T-helper 2 cell (primary cell): ENCODE data around the gene ATAD3A.

Experiments
- DNase-seq, 5 experiments: peaks; one replicate each; pipeline versions ENCODE4 v3.0.0 to v3.0.0-alpha.2; 2012 to 2022

ATAD3A gene

DNA sequence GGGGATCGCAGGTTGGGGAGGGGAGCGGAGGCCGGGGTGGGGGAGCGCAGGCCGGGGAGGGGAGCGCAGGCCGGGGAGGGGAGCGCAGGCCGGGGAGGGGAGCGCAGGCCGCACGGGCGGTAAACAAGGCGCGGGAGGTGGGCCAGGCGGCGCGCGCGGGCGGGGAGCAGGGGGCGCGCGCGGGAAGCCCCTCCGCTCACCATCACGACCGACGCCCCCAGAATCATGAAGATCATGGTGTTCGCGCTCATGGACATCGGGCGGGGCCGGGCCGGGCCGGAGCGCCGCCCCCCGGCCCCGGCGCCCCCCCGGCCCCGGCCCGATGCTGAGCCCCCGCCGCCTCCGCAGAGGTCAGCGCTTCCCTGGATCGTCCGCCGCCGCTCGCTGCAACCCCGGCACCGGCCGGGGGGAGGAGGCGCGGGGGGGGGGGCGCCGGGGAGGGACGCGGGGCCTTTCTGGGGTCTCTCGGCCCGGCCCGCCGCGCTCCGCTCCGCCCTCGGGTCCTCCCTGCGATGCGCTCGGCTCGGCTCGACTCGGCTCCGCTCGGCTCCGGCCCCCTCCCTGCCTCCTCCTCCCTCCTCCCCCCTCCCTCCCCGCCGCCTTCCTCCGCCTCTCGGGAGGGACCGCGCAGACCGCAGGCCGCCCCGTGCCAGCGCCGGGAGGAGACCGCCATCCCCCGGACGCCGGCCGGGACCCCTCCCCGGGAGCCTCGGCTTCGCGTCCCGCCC is 28.3 kb downstream of the ATAD3A start, which contains the start of gene TMEM240:
Gene TMEM240, minus strand, starts transcription at position 535 of the 728 bp plus-strand sequence. Its CDS starts 278 bp downstream, at position 257.
- peak in 4 of 5 experiments; percentile 19 to 69 (median 30) for DNase-seq

DNA sequence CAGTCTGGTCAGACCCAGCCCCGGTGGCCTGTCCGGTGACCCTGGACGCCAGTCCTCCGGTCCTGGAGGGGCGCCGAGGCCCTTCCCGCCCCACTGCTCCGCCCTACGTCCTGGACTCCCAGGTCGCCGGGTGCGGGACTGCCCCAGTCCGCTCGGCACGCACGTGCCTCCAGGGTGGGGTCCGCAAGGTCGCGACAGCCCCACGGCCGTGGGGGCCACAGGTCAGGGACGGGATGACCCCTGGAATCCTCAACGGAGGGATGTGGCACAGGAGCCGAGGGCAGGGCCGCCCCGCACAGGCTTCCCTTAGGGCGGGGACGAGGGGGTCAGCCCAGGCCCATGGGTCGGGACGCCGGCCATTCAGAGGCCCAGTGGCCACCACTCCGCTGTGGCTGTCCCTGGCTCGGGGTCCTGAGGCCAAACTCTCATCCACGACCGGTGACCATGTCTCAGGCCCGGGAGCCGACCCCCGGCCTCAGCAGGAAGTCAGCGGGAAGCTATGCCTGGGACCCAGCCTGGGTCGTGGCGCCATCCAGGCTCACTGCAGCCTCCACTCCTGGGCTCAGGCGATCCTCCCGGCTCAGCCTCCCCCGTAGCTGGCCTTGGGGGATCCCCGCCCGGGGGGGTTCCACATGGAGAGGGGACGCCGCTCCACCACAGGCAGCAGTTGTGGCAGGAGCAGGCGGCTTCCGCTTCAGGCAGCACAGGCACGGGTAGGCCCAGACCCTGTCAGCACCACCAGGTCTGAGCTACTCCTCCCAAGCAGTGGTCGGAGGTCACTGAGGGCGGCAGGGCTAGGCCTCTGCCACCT is 29.1 kb downstream of the ATAD3A start:
- no peak for DNase-seq

DNA sequence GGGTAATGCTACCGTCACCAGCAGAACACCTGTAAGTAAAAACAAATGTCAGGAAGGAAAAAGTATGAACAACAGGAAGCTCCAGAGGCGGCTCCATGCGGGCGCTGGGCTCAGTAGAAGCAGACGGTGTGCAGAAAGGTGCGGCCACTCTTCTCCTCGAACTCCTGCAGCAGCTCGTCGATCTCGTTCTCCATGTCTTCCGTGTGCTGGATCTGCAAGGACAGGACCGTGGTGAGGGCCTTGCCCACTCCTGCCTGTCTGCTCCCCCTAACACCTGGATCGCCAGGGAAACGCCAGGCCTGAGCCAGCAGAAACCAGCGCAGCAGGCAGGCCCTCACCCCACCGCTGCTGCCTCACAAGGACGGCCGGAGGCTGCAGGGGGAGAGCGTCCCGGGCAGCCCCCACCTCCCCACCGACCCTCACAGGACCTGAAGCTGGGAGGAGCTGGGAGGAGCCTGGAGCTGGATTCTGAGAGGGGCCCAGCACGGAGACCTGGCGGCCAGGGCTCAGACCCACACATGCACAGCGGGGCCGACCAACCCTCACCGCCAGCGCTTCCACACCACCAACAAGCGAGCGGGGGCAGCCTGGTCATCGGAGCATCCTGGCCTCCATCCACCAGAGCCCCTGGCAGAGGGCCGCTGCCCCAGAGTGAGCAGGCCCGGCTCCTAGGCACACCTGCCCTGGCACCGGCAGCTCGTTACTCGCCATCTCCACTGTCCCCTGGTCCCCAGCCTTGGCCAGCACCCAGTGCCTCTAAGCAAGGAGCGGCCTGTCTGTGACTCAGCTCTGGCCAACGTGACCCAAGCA is 30.2 kb downstream of the ATAD3A start:
- DNase-seq = no peak

DNA sequence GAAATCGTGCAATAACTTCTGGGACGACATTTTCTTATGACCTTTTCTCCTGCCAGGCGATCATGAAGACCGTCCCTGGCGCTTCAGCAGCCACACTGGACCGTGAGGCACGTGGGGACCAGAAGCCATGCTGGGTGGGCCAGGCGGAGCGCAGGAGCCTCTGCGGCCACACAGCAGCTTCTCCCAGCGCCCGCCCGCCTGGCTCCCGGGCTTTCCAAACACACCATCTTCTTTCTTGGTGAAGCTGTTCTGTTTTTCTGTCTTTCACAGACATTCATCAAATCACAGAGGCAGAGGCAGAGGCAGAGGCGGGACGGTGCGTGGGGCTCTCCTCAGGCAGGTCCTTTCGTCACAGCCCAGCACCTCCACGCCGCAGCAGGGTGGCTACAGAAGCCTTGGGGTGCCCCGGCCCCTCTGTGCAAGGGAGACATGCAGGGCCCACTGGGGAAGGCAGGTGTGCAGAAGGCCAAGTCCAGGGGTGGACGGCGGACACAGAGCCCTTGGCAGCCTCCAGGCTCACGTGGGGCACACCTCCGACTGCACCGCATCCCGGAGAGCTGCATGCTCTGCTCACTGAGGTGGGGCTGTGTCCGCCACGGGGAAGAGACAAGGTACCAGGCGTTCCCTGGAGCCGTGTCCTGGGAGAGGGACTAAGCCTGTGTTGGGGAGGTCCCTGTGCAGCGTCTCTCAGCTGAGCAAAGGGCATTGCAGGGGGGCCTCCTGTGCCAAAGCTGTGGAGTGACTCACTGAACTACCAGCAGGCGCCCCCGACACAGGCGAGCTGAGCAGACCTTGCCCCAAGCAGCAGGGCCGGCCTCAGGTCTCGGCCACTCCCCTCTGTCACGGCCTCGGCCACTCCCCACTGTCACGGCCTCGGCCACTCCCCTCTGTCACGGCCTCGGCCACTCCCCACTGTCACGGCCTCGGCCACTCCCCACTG is 31.1 kb downstream of the ATAD3A start:
- no peak for DNase-seq

DNA sequence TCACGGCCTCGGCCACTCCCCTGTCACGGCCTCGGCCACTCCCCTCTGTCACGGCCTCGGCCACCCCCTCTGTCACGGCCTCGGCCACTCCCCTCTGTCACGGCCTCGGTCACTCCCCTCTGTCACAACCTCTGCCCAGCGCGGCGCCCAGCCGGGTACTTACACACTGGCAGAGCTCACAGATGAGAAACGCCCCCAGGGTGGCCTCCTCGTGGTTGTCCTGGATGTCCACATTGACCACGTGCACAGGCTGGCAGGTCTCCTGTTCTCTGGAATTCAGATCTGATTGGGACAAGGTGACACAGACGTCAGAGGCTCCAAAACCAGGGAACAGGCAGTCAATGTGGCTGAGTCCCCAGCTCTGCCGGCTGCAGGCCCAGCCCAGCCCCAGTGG is 31.7 kb downstream of the ATAD3A start:
- no peak for DNase-seq

DNA sequence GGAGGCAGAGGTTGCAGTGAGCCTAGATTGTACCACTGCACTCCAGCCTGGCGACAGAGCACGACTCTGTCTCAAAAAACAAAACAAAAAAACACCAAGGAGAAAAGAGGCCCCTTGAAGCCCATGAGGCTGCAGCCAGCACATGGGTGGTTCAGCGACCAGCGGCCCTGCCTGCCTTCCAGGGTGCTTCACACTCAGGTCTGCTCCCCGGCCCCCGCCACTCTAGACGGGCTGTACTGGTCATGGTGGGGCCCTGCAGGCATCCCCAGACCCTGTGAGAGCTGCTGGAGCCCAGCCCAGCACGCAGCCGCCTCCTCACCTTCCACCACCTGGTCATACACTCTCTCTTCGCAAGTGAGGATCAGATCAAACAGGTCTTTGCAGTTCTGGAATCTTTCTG is 32.6 kb downstream of the ATAD3A start:
- no peak for DNase-seq

DNA sequence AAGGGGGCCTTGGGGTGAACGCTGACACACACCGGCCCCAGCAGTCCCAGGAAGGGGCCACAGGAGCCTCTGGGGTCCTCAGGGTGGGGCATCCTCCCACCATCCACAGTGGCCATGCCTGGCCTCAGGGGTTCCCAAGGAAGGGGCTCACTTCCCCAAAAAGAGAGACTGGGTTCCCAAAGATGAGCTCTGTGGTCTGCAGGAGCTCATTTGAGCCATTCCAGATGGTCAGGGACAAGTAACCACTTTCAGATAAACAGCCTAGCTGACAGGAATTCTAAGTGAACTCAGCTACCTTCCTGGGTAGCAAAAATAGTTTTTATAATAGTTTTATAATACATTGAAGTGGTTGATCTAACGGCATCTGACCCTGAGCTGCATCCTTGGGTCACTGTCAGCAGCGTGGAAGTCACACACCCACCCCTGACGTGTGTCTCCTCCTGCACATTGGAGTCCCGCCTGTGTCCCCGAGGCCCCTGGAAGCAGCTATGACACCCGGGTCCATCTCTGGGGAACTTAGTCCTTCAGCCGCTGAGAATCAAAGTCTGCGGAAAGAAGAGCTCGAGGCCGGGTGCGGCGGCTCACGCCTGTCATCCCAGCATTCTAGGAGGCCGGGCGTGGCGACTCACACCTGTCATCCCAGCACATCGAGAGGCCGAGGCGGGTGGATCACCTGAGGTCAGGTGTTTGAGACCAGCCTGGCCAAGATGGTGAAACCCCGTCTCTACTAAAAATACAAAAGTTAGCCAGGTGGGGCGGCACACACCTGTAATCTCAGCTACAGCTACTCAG is 34.2 kb downstream of the ATAD3A start:
- no peak for DNase-seq

DNA sequence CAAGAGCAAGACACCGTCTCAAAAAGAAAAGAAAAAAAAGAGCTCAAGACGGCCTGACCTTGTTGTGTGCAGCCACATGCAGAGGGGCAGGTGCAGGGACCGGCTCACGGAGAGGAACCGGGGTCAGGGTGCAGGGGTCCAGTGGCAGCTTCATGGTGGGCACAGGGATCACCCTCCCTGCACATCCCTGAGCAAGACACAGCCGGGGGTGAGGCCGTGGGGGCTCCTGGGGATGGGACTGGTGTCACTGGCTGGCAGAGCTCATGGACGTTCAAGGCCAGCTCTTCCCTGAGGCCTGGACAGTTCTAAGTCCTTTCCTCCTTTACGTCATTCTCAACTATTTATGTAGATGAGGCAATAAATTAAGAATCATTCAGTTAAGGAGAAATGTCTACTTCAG is 35.0 kb downstream of the ATAD3A start:
- no peak for DNase-seq

DNA sequence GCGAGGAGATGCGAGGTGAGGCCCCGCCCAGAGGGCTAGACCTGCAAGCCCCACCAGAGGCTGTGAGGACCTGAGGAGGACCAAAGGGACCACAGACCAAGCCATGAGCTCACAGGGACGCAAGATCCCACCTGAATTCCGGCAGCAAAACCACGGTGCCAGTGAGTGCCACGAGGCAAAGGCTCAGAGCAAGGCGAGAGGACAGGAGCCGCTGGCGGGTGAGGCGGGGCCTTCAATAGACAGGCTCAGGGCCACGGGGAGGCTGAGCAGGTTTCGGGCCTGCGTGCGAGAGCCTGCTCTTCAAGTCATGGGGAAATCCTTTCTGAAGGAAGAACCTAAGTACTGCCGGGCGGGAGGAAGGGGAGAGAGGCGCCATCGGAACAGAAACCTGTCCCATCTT is 35.5 kb downstream of the ATAD3A start:
- DNase-seq = no peak

DNA sequence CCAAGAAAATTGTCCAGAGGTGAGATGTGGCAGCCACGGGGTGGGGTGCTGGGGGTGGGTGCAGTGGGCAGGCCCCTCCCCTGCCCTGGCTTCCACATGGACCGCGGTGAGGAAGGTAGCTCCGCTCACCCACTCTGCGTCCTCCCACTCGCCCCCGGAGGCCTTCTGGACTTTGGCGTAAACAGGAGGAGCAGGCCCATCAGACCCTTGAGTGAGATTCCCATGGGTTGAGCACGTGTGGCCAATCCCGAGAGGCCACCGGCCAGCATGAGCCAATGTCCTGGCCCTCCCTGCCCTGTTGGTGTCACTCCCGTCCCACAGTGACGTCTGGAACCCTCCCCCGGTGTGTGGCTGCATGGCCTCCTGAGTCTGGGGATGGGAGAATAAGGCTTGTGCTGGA is 36.6 kb downstream of the ATAD3A start:
- no peak for DNase-seq

DNA sequence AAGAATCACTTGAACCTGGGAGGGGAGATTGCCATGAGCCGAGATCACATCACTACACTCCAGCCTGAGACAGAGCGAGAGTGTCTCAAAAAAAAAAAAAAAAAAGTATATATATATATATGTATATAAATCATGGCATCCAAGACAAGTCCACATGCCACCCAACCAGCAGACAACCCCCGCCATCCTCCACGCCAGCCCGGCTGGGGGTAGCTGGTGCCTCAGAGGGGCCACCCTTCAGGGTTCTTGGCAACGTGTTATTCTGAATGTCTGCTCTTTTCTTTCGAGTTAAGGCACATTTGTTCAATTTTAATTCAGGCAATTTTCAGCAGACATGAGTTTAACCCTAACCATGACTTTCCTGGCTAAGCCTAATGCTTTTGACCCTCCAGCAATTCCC is 38.1 kb downstream of the ATAD3A start:
- DNase-seq = no peak

DNA sequence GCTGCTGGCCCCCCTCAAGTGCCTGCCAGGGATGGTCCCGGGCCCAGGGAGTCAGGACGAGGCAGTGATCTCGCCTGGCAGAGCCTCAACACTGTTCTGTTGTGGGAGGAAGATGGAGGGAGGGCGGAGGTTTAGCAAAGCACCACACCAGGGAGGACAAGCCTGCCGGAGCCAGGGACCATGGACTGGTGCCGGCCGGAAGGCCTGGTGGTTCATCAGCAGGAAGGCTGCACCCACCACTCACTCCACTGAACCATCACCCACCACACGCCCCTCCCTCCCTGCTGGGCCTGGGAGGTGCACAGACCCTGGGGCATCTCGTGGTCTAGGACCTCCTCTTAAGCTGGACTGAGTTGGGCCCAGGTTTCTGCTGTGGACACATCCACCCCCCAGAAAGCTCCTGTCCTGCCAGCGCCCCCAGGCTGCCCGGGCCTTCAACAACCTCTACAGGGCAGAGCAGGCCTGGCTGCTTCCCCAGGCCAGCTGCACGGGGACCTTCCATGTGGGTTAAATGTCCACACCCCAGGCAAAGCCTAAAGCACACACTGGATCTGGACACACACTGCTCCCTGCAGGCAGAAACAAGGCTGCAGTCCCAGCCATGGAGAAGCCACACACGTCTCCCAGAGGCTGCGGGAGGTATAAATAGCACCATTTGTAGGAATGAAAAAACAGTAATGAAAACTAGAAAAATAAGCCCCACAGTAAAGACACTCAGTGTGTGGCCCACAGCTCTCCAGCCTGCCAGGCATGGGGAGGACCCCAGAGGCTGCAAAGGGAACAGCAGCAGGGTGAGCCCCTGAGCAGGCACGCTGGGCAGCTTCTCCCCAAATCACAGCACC is 38.9 kb downstream of the ATAD3A start:
- no peak for DNase-seq

DNA sequence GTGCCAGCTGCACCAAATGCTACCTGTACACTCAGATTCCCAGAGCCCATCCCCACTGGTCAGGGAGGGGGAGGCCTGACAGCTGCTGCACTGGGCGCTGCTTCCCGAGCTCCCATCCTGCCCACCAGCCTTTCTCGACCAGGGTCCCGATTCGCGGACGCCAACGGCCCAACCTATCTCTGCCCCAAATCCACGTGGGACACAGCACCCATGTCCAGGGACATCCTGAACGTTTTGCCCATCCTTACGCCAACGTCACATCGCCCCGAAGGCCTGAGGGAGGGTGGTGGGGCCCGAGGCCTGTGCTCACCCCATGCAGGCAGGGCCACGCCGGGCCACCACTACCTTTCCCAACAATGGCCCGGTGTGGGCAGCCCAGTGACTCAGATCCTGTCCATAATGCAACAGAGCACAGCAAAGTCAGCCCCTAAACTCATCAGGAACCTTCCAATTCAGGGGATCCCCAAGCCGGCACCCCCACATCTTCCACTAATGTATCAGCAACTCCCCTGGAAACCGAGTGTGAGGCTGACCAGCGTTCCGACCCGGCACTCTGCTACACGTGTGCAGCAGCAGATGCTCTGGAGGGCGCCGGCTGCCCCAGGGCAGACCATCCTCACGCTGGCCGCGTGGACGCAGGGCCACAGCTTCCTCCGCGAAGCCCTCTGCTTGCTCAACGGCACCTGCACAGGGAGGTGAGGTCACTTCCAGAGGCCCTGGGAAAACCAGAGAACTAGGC is 39.7 kb downstream of the ATAD3A start:
- DNase-seq = no peak

DNA sequence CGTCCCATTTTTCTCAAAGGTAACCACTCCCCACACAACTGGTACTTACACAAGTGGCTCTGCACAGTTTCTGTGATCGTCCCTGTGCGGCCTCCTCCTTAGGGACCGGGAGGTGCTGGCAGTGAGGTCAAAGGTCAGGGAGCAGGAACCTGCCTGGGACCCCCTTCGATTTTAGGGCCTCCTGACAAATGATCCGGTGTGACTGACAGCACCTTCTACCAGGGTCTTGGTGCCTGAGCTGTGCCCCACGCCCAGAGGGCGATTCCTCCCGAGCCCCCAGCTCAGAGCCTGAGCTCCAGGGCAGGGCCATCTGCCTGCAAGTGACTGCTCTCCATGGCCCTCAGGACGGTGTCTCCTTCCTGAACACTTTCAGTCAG is 40.3 kb downstream of the ATAD3A start:
- no peak for DNase-seq

DNA sequence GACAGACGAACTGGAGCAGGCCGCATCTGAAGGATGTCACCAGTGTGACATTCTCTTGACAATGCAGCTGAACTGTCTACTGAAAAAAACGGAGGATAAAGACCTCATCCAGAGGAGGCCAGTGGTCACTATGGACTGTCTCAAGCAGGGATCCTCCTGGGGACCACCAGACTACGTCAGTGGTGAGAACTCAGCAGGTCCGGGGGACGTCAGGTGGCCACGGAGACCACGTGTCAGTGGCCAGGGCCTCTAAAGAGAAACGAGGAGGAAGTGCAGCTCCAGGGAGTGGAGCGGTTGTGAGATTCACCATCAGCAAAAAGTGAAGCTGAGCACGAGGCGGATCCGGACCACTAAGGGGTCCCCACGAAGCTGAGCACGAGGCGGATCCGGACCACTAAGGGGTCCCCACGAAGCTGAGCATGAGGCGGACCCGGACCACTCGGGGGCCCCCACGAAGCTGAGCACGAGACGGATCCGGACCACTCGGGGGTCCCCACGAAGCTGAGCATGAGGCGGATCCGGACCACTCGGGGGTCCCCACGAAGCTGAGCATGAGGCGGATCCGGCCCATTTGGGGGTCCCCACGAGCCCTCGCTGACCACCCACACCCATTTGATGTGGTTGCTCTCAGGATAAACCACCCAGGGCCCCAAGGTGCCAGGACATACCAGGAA is 42.0 kb downstream of the ATAD3A start:
- DNase-seq = no peak

DNA sequence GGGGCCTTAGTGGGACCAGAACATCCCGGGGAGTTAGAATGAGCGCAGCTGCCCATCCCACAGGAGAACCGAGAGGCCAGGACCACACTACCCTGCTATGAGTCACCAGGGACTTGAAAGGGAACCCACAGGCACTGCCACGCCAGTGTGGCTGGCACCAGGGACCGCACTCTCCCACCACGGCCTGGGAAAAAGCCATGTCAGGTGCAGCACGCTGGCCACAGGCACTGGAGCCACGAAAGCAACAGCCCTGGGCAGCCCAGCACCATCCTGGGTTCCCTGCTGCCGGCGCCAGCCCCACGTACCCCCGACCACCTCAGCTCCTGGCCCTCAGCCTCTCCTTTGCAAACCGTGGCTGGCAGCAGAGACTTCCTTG is 42.6 kb downstream of the ATAD3A start:
- DNase-seq = no peak

DNA sequence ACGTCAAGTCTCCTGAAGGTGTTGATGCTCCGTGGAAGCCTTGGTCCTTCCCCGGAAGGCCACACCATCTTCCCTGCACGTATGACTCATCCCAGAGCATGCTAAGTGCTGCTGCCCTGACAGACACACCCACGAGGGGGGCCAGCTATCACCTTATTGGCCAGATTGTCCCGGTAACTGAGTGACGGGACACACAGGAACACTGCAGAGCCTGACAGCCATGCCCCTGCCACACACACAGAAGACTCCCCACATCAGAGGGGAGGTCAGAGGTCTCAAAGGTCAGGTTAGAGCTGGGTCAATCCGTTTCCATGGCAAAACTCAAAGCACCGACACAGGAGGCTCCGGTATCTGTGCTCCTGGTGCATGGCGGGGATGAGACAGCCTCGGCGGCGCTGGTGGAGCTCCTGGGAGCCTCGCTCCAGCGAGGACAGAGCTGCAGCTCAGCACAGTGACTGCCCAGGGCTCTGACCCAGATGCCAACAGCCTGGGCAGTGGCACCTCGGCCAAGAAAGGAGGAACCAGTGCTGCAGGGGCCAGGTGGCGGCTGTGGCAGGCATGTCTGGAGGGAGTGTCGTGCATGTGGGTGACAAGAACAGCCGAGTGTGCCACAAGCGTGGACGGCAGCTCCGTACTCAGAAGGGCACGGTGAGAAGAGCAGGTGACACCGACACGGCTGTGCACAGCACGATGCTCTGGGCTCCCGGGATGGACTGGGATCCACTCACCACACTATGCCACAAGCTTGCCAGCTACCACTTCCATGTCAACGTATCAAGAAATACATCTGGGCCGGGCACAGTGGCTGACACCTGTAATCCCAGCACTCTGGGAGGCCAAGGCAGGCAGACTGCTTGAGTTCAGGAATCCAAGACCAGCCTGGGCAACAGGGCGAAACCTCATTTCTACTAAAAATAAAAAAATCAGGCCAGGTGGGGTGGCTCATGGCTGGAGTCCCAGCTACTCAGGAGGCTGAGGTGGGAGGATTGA is 43.3 kb downstream of the ATAD3A start:
- no peak for DNase-seq

DNA sequence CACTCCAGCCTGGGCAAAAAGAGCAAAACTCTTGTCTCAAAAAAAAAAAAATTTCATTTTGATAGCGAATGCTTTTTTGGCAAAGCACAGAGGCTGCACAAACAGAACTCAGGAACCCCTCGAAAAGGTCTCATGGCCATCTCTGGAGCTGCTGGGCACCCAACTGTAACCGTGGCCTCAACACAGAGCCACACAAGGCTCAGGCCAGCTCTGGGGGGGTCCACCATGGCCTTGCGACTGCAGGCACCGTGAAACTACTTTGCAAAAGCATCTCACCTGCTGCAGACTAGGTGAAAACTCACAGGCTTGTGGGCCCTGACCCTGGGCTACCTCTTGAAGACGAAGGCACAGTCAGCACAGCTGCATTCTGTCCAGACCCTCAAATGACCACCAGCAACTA is 44.5 kb downstream of the ATAD3A start:
- no peak for DNase-seq
